ENCODE measurements around the gene COQ9. TPM values are rescaled to one million over a fixed set of nuclear protein-coding genes. Genes with fewer than 3 reads are reported as not detected.

Gene COQ9
- total RNA-seq, 2 donors from 2014 or later: 56.4 to 68.6 TPM

DNA sequence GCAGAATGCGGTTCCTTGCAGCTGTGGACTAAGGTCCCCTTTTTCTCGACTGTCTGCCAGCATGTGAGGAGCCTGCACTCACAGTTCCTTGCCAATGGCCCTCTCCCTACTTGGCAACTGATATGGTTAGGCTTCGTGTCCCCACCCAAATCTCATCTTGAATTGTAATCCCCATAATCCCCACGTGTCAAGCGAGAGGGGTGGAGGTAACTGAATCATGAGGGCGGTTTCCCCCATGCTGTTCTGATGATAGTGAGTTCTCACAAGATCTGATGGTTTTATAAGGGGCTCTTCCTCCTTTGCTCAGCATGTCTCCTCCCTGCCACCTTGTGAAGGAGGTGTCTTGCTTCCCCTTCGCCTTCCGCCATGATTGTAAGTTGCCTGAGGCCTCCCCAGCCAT lies 20.0 kb upstream of the COQ9 start:
- Histone ChIP-seq H3K4me3 (no peak overlapping the region), H3K27ac (no peak overlapping the region), H3K36me3 (peaks cover 3 to 5% of the 10 kb centered on the region in 2 donors), H3K27me3 (replicated peaks; ENCODE audit: insufficient read depth) (no peaks in the 10 kb centered on the region), H3K4me1 (replicated peaks) (no peaks in the 10 kb centered on the region), H3K9me3 (no peaks in the 10 kb centered on the region)
- no peak for DNase-seq (ENCODE audit: low spot score)
- TF ChIP-seq POLR2AphosphoS5 (IDR thresholded peaks at IDR 0.05) (no peak), POLR2A (IDR thresholded peaks at IDR 0.05) (no peak)
- TF ChIP-seq, protein P1, sequence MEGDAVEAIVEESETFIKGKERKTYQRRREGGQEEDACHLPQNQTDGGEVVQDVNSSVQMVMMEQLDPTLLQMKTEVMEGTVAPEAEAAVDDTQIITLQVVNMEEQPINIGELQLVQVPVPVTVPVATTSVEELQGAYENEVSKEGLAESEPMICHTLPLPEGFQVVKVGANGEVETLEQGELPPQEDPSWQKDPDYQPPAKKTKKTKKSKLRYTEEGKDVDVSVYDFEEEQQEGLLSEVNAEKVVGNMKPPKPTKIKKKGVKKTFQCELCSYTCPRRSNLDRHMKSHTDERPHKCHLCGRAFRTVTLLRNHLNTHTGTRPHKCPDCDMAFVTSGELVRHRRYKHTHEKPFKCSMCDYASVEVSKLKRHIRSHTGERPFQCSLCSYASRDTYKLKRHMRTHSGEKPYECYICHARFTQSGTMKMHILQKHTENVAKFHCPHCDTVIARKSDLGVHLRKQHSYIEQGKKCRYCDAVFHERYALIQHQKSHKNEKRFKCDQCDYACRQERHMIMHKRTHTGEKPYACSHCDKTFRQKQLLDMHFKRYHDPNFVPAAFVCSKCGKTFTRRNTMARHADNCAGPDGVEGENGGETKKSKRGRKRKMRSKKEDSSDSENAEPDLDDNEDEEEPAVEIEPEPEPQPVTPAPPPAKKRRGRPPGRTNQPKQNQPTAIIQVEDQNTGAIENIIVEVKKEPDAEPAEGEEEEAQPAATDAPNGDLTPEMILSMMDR (IDR thresholded peaks at IDR 0.05): no peak
- intact Hi-C loops (cut with DNase I): no loop called here
- WGBS: 77% methylated on average over 8 of the region's 8 CpGs

DNA sequence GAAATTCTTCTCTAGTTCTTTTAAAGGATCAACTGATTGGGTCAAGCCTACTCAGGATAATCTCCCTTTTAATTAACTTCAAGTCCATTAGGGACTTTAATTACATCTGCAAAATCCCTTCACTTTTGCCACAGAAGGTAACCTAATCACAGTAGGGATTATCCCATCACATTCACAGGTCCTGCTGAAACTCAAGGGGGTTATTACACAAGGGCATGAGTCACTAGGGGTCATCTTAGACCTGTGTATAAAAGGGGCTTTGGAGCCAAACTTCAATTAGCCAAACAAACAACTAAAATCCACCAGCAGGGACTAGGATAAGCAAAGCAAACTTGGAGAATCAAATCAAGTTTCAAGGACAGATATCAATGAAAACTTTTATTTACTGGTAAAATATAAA lies 19.5 kb upstream of the COQ9 start:
- no peak overlapping the region for H3K27ac ChIP-seq
- peaks cover 3 to 10% of the 10 kb centered on the region in 2 donors for H3K36me3 ChIP-seq
- no peaks in the 10 kb centered on the region for H3K27me3 ChIP-seq (replicated peaks; ENCODE audit: insufficient read depth)
- DNase-seq (ENCODE audit: low spot score): no peak
- H3K4me1 ChIP-seq (replicated peaks): no peaks in the 10 kb centered on the region
- TF ChIP-seq POLR2A (IDR thresholded peaks at IDR 0.05): no peak
- TF ChIP-seq POLR2AphosphoS5 (IDR thresholded peaks at IDR 0.05): no peak
- TF ChIP-seq, protein P1 (IDR thresholded peaks at IDR 0.05): no peak
- no peaks in the 10 kb centered on the region for H3K9me3 ChIP-seq
- intact Hi-C loops (cut with DNase I): no loop called here
- H3K4me3 ChIP-seq: no peak overlapping the region

DNA sequence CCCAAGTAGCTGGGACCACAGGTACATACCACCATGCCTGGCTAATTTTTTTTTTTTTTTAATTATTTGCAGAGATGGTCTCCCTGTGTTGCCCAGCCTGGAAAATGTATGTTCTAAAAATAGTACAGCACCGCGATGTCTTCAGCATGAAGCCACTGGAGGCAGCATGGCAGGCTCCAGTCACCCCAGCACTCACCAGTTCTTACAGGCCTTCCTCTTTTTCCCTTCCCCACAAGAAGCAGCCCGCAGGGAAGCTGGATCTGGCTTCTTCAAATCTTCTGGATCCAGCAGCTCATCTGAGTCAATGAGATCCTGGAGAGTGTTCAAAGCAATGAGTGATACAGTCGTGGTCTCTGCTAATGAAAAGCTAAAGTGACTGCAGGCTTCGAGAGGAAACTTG lies 16.3 kb upstream of the COQ9 start:
- 82% methylated on average over 5 of the region's 5 CpGs for WGBS
- H3K27me3 ChIP-seq (replicated peaks; ENCODE audit: insufficient read depth): no peaks in the 10 kb centered on the region
- TF ChIP-seq POLR2AphosphoS5 (IDR thresholded peaks at IDR 0.05) (no peak), POLR2A (IDR thresholded peaks at IDR 0.05) (no peak)
- TF ChIP-seq, protein P1 (IDR thresholded peaks at IDR 0.05): no peak
- intact Hi-C loops (cut with DNase I): no loop called here
- no peaks in the 10 kb centered on the region for H3K4me1 ChIP-seq (replicated peaks)
- peaks cover 6 to 14% of the 10 kb centered on the region in 2 donors for H3K36me3 ChIP-seq
- DNase-seq (ENCODE audit: low spot score): no peak
- H3K4me3 ChIP-seq: no peak overlapping the region
- H3K9me3 ChIP-seq: no peaks in the 10 kb centered on the region
- H3K27ac ChIP-seq: no peak overlapping the region

DNA sequence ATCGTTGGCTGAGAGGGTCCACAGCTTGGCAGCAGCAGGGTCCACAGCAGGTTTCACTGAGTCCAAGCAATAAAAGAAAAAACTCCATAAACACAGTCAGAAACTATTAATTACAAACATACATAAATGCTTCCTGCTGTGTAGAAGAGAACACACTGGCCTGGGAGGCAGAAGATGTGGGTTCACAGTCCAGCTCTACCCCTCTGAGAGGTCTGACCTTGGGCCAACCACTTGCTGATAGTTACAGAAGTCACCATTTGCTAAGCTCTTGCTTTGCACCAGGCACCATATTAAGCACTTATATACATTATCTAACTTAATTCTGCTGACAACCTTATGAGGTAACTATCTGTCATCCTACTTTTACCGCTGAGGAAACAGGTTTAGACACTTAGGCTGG lies 14.8 kb upstream of the COQ9 start:
- DNase-seq (ENCODE audit: low spot score): no peak
- H3K4me3 ChIP-seq: no peak overlapping the region
- H3K27ac ChIP-seq: no peak overlapping the region
- intact Hi-C loops (cut with DNase I): no loop called here
- TF ChIP-seq POLR2AphosphoS5 (IDR thresholded peaks at IDR 0.05) (no peak), POLR2A (IDR thresholded peaks at IDR 0.05) (no peak)
- TF ChIP-seq, protein P1 (IDR thresholded peaks at IDR 0.05): no peak
- 90% methylated on average over 2 of the region's 2 CpGs for WGBS
- H3K9me3 ChIP-seq: no peaks in the 10 kb centered on the region
- H3K27me3 ChIP-seq (replicated peaks; ENCODE audit: insufficient read depth): no peaks in the 10 kb centered on the region
- H3K36me3 ChIP-seq: peaks cover 12 to 14% of the 10 kb centered on the region in 2 donors
- H3K4me1 ChIP-seq (replicated peaks): no peaks in the 10 kb centered on the region

DNA sequence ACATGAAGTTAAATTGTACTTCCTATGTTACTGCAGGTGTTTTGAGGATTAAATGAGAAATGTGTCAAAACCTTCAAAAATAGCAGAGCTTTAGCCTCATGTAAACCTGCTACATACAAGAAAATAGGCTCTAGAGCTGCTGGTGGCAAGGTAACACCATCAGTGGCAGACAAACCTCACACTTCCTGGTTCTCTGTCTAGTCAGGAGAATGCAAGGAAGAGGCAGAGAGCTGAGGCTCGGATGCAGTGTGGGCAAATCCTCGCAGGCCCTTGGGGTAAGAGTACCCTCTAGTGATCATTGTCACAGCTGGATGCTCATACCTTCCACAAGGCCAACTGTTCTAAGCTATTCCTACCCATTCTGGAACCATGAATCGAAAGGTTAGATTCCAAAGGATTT lies 14.3 kb upstream of the COQ9 start:
- Histone ChIP-seq H3K4me1 (replicated peaks) (no peaks in the 10 kb centered on the region), H3K27me3 (replicated peaks; ENCODE audit: insufficient read depth) (no peaks in the 10 kb centered on the region), H3K36me3 (peaks cover 12 to 14% of the 10 kb centered on the region in 2 donors), H3K27ac (no peak overlapping the region), H3K9me3 (no peaks in the 10 kb centered on the region), H3K4me3 (no peak overlapping the region)
- TF ChIP-seq POLR2AphosphoS5 (IDR thresholded peaks at IDR 0.05) (no peak), POLR2A (IDR thresholded peaks at IDR 0.05) (no peak)
- TF ChIP-seq, protein P1 (IDR thresholded peaks at IDR 0.05): no peak
- 94% methylated on average over 3 of the region's 3 CpGs for WGBS
- intact Hi-C loops (cut with DNase I): no loop called here
- DNase-seq (ENCODE audit: low spot score): no peak
